OCI-LY3 (cell line): Measurements from ENCODE around the gene DOCK10.

Experiments used
- H2AFZ ChIP-seq: fragments of 200-600, 300-600 bp; shearing (Covaris generic); 2 replicates; pipeline ENCODE4 v1.6.0; 2014; ENCODE audit warnings: antibody characterized with exemption, low read depth, low read length
- H3K27ac ChIP-seq: fragments of 200-600, 300-600 bp; sonication (generic); 2 replicates; pipeline ENCODE4 v1.5.1; 2014; ENCODE audit warnings: mild to moderate bottlenecking, low read length, moderate library complexity, mixed read lengths
- H3K27me3 ChIP-seq: fragments of 200-600, 300-600 bp; sonication (generic); 2 replicates; pipeline ENCODE4 v1.6.1; 2014; ENCODE audit warnings: low read depth, low read length, mixed read lengths
- H3K36me3 ChIP-seq: fragments of 200-600, 300-600 bp; sonication (generic); replicated peaks from 2 replicates; pipeline ENCODE3; 2014; ENCODE audit warnings: low read depth, low read length, mixed read lengths
- H3K4me1 ChIP-seq: fragments of 300-600, 200-600 bp; sonication (generic); 2 replicates; pipeline ENCODE4 v1.6.1; 2014; ENCODE audit warnings: low read length, mixed read lengths
- H3K4me2 ChIP-seq: fragments of 200-600, 300-600 bp; sonication (generic); 2 replicates; pipeline ENCODE4 v1.6.1; 2014; ENCODE audit warnings: low read length, mixed read lengths
- H3K4me3 ChIP-seq: fragments of 300-600, 200-600 bp; sonication (generic); 2 replicates; pipeline ENCODE4 v1.5.1; 2014; ENCODE audit warnings: antibody characterized with exemption, mild to moderate bottlenecking, low read length, moderate library complexity
- H3K79me2 ChIP-seq: fragments of 300-600, 200-600 bp; shearing (Covaris generic); 2 replicates; pipeline ENCODE4 v1.6.1; 2014; ENCODE audit warnings: mild to moderate bottlenecking, low read length, mixed read lengths
- H3K9ac ChIP-seq: fragments of 300-600, 200-600 bp; shearing (Covaris generic); 2 replicates; pipeline ENCODE4 v1.6.0; 2014; ENCODE audit warnings: mild to moderate bottlenecking, low read length, moderate library complexity
- H3K9me3 ChIP-seq: fragments of 200-600, 300-600 bp; shearing (Covaris generic); 2 replicates; pipeline ENCODE4 v1.6.1; 2014; ENCODE audit warnings: low read length, mixed read lengths; ENCODE audit not compliant: insufficient read depth
- H4K20me1 ChIP-seq: fragments of 200-600, 300-600 bp; sonication (generic); 2 replicates; pipeline ENCODE4 v1.6.1; 2016; ENCODE audit warnings: low read length, mixed read lengths; ENCODE audit not compliant: insufficient read depth
- CTCF ChIP-seq: fragments of 200-600, 300-600 bp; sonication (generic); IDR thresholded peaks from 2 replicates; pipeline ENCODE4 v1.5.1; 2014; ENCODE audit warnings: antibody characterized with exemption, low read length, low read depth
- EZH2phosphoT487 ChIP-seq: fragments of 200-600 bp; shearing (Covaris generic); IDR thresholded peaks from 2 replicates; pipeline ENCODE4 v1.6.1; 2018; ENCODE audit warnings: antibody characterized with exemption, mixed run types, low read depth

The DOCK10 gene

DNA sequence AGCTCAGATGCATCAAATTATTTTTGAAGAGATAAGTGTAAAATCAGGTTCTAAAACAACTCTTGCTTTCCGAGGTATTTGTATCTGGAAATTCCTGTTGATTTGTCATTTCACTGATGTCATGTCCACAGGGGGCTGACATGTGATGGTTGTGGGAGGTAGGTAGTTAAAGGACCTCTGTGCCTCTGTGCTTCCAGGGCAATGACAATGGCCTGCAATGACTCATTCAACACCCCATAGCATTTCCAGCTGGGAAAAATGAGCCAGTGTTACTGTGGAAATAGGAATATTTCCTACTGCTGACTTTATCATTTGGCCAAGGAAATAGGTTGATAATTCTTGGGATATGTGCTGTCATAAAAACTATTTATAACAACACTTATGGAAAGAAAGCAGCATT lies 239.9 kb downstream of the DOCK10 start:
- H3K4me1 ChIP-seq, result peaks cover 6% of the 10 kb centered on the region; the same call in 1 of the 2 replicates
- no peak overlapping the region for H3K4me2 ChIP-seq
- H3K9ac ChIP-seq, result no peak overlapping the region
- H2AFZ ChIP-seq, result no peak overlapping the region
- H3K79me2 ChIP-seq, result no peaks in the 10 kb centered on the region
- TF ChIP-seq CTCF (no peak), EZH2phosphoT487 (no peak)
- H3K4me3 ChIP-seq, result no peak overlapping the region
- H3K36me3 ChIP-seq, result peaks cover 48% of the 10 kb centered on the region
- H3K27ac ChIP-seq, result no peak overlapping the region
- H3K27me3 ChIP-seq, result no peaks in the 10 kb centered on the region
- no peaks in the 10 kb centered on the region for H3K9me3 ChIP-seq
- no peaks in the 10 kb centered on the region for H4K20me1 ChIP-seq

DNA sequence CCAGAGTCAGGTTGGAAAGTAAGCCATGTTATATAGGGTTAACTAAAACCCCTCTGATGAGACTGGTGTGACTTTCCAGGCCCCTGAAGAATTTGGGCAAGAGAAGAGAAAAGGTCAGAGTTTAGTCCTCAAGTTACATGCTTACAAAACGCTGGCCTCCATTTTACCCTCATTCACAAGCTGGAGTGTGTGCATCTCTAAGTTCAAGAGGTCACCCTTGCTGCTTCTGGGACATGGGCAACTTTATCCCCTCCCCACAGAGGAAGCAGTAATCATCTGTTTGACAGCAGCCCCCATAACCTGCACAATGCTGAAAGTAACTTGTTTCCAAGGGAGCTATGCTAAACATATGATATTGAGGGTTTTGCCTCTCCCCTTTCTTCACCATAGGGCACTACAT lies 240.9 kb downstream of the DOCK10 start:
- Histone ChIP-seq H3K27me3 (no peaks in the 10 kb centered on the region), H3K9me3 (no peaks in the 10 kb centered on the region), H4K20me1 (no peaks in the 10 kb centered on the region), H3K36me3 (peaks cover 45% of the 10 kb centered on the region), H3K79me2 (no peaks in the 10 kb centered on the region), H3K9ac (no peak overlapping the region), H3K4me3 (no peak overlapping the region), H3K27ac (no peak overlapping the region), H3K4me1 (peaks cover 6% of the 10 kb centered on the region; the same call in 1 of the 2 replicates), H3K4me2 (no peak overlapping the region), H2AFZ (no peak overlapping the region)
- TF ChIP-seq EZH2phosphoT487, result no peak

GRCh38 chr2:224799691-224800090 lies 242.6 kb downstream of the DOCK10 start:
- Histone ChIP-seq H3K36me3 (peaks cover 43% of the 10 kb centered on the region), H3K27ac (no peak overlapping the region)
- TF ChIP-seq CTCF (no peak), EZH2phosphoT487 (no peak)

DNA sequence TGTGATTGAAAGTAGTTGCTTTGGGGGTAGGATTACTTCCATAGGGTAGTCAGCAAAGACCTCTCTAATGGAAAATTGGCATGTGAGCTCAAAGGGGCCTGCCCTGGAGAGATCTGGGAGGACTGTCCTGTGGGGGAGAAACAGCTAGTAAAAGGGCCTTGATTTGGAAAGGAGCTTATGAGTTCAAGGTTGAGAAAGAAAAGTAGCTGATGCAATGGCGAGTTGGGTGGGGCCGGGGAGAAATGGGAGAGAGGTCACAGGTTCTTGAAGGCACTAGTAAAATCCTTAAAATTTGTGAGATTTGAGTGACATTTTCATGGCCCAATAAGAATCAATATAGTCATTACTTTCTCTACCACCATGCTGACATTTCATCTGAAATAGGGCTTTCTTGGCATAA lies 244.1 kb downstream of the DOCK10 start:
- peaks cover 6% of the 10 kb centered on the region; the same call in 1 of the 2 replicates for H3K4me1 ChIP-seq

More at GRCh38 chr2:224799691-224800090, 242.6 kb downstream of the DOCK10 start:
- no peak overlapping the region for H2AFZ ChIP-seq
- no peaks in the 10 kb centered on the region for H3K9me3 ChIP-seq
- no peak overlapping the region for H3K4me2 ChIP-seq
- H3K79me2 ChIP-seq, result no peaks in the 10 kb centered on the region
- H3K27me3 ChIP-seq, result no peaks in the 10 kb centered on the region
- no peak overlapping the region for H3K4me3 ChIP-seq
- no peaks in the 10 kb centered on the region for H4K20me1 ChIP-seq
- peaks cover 6% of the 10 kb centered on the region; the same call in 1 of the 2 replicates for H3K4me1 ChIP-seq
- no peak overlapping the region for H3K9ac ChIP-seq

More for the DNA sequence above, 244.1 kb downstream of the DOCK10 start:
- Histone ChIP-seq H3K27me3 (no peaks in the 10 kb centered on the region), H3K9me3 (no peaks in the 10 kb centered on the region), H3K4me3 (no peak overlapping the region), H4K20me1 (no peaks in the 10 kb centered on the region), H3K9ac (no peak overlapping the region), H3K79me2 (no peaks in the 10 kb centered on the region), H3K36me3 (peaks cover 47% of the 10 kb centered on the region), H3K27ac (no peak overlapping the region), H2AFZ (no peak overlapping the region), H3K4me2 (no peak overlapping the region)
- no peak for TF ChIP-seq CTCF
- no peak for TF ChIP-seq EZH2phosphoT487
